Vagina (tissue), 2 donors: ENCODE measurements around the gene ASTN1. TPM values are rescaled to one million over a fixed set of nuclear protein-coding genes. Genes with fewer than 3 reads are reported as not detected.

ENCODE experiments used
- DNase-seq, 2 donors: peaks; one replicate each; pipeline ENCODE4 v3.0.0-alpha.2; 2017; ENCODE audit errors: extremely low spot score in 2 of 2
- H3K27ac ChIP-seq: fragments of 200-600 bp; sonication (generic); one replicate; pipeline ENCODE4 v1.5.1; 2019
- H3K27me3 ChIP-seq: fragments of 200-600 bp; sonication (generic); one replicate; pipeline ENCODE4 v1.5.1; 2019
- H3K36me3 ChIP-seq, 2 donors: fragments of 200-600 bp; sonication (generic); one replicate each; pipeline ENCODE4 v1.5.1; 2017 to 2019
- H3K4me1 ChIP-seq: fragments of 200-600 bp; sonication (generic); one replicate; pipeline ENCODE4 v1.5.1; 2019
- H3K4me3 ChIP-seq, 2 donors: fragments of 200-600 bp; sonication (generic); 1 replicate in 1 of 2; 2 replicates in 1 of 2; pipeline ENCODE4 v1.5.1; 2016 to 2019
- H3K9me3 ChIP-seq: fragments of 200-600 bp; sonication (generic); one replicate; pipeline ENCODE4 v1.5.1; 2019
- CTCF ChIP-seq, 3 experiments: fragments of 450-650 bp in 2 of 3; fragments of 200-600 bp in 1 of 3; sonication (generic) in 1 of 3; IDR thresholded peaks; one replicate each; pipeline ENCODE4 v1.5.1; 2017 to 2019; ENCODE audit warnings: antibody characterized with exemption in 3 of 3, mild to moderate bottlenecking in 2 of 3, moderate library complexity in 2 of 3
- POLR2A ChIP-seq, 2 donors: fragments of 450-650 bp; IDR thresholded peaks; one replicate each; pipeline ENCODE4 v1.6.1; 2017; ENCODE audit warnings: antibody characterized with exemption in 2 of 2, mild to moderate bottlenecking in 2 of 2, moderate library complexity in 2 of 2
- POLR2AphosphoS5 ChIP-seq, 2 donors: sonication (generic); formaldehyde crosslinking; IDR thresholded peaks; one replicate each; pipeline ENCODE4 v1.9.0; 2017; ENCODE audit warnings: antibody characterized with exemption in 2 of 2, mild to moderate bottlenecking in 2 of 2, low read depth in 1 of 2; ENCODE audit not compliant: insufficient read depth in 1 of 2
- intact Hi-C: fragments of 100-400 bp; cut with DNase I; formaldehyde crosslinking; loops from one replicate; pipeline ENCODE4 v1.15.1; 2023
- total RNA-seq: library from RNA; depleted of rRNA; stranded (reverse); fragments of >200 nt; gene quantifications from one replicate; pipeline ENCODE4 v1.2.3, GENCODE V29; 2016

ASTN1 gene
- total RNA-seq, 1 donor from 2014 or later, result 4.2 TPM

- Histone ChIP-seq H3K27me3 (no peaks in the 10 kb centered on the region), H3K4me1 (no peaks in the 10 kb centered on the region), H3K9me3 (no peaks in the 10 kb centered on the region), H3K4me3 (no peak overlapping the region), H3K27ac (no peak overlapping the region), H3K36me3 (no peaks in the 10 kb centered on the region)
- DNase-seq, result no peak
- intact Hi-C loops, result no loop called here
- no peak for TF ChIP-seq CTCF (IDR thresholded peaks at IDR 0.05)
- no peak for TF ChIP-seq POLR2A (IDR thresholded peaks at IDR 0.05)
- no peak for TF ChIP-seq POLR2AphosphoS5 (IDR thresholded peaks at IDR 0.05; ENCODE audit: insufficient read depth in 1 of 2, low read depth in 1 of 2)
Observed at GRCh38 chr1:177035586-177035985, 128.9 kb downstream of the ASTN1 start.

DNA sequence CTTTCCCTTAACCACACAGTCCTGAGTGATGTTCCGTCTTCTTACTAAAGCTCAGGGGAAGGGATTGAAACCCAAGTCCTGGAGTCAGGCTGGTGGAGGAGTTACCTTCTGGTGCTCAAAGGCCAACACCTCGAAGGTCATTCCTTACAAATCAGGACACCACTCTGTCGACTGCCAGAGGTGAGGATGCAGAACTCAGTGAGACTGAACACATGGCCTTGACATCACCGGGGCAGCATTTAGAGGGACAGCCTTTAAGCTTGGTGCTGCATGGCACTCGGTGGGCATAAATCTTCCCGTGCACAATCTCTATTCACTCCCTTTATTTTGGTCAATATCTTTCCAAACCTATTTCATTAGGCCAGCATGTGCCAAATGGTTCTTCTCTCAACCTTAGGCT, 130.9 kb downstream of the ASTN1 start:
- Histone ChIP-seq H3K4me3 (no peak overlapping the region), H3K9me3 (no peaks in the 10 kb centered on the region), H3K4me1 (no peaks in the 10 kb centered on the region), H3K27me3 (no peaks in the 10 kb centered on the region), H3K36me3 (no peaks in the 10 kb centered on the region), H3K27ac (no peak overlapping the region)
- intact Hi-C loops, result no loop called here
- no peak for DNase-seq
- TF ChIP-seq POLR2AphosphoS5 (IDR thresholded peaks at IDR 0.05; ENCODE audit: insufficient read depth in 1 of 2, low read depth in 1 of 2) (no peak), POLR2A (IDR thresholded peaks at IDR 0.05) (no peak), CTCF (IDR thresholded peaks at IDR 0.05) (no peak)

GRCh38 chr1:177032434-177032833, 132.1 kb downstream of the ASTN1 start:
- no peak for DNase-seq
- H3K36me3 ChIP-seq, result no peaks in the 10 kb centered on the region
- H3K27ac ChIP-seq, result no peak overlapping the region
- TF ChIP-seq CTCF (IDR thresholded peaks at IDR 0.05) (no peak), POLR2A (IDR thresholded peaks at IDR 0.05) (no peak), POLR2AphosphoS5 (IDR thresholded peaks at IDR 0.05; ENCODE audit: insufficient read depth in 1 of 2, low read depth in 1 of 2) (no peak)
- H3K4me1 ChIP-seq, result no peaks in the 10 kb centered on the region
- H3K4me3 ChIP-seq, result no peak overlapping the region
- no peaks in the 10 kb centered on the region for H3K9me3 ChIP-seq
- intact Hi-C loops, result no loop called here
- H3K27me3 ChIP-seq, result no peaks in the 10 kb centered on the region

GRCh38 chr1:177024623-177025022, 139.9 kb downstream of the ASTN1 start:
- no peaks in the 10 kb centered on the region for H3K36me3 ChIP-seq
- intact Hi-C loops, result no loop called here
- H3K4me3 ChIP-seq, result no peak overlapping the region
- H3K27ac ChIP-seq, result no peak overlapping the region
- H3K27me3 ChIP-seq, result no peaks in the 10 kb centered on the region
- TF ChIP-seq POLR2A (IDR thresholded peaks at IDR 0.05), result no peak
- no peak for TF ChIP-seq CTCF (IDR thresholded peaks at IDR 0.05)
- no peak for TF ChIP-seq POLR2AphosphoS5 (IDR thresholded peaks at IDR 0.05; ENCODE audit: insufficient read depth in 1 of 2, low read depth in 1 of 2)
- H3K4me1 ChIP-seq, result no peaks in the 10 kb centered on the region
- DNase-seq, result no peak
- no peaks in the 10 kb centered on the region for H3K9me3 ChIP-seq

DNA sequence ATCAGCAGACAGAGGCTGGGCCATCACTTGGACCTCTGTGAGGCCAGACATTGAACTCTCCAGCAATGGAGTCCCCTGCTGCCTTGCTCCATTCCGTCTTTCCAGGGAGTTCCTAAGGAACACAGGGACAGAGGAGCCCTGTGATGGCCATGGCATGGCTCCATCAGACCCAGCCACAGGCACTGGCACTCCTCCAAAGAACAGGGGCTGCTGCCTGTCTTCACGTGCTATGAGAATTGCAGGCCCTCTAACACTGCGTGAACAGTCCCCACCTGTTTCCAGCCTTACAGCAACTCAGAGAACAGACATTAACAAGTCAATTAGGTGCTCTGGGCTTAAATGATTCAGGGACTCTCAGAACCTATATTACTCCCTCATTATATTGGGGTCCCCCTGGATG, 140.8 kb downstream of the ASTN1 start:
- H3K27me3 ChIP-seq, result no peaks in the 10 kb centered on the region
- no peaks in the 10 kb centered on the region for H3K4me1 ChIP-seq
- no peak overlapping the region for H3K4me3 ChIP-seq
- DNase-seq, result no peak
- intact Hi-C loops, result no loop called here
- TF ChIP-seq POLR2A (IDR thresholded peaks at IDR 0.05), result no peak
- TF ChIP-seq CTCF (IDR thresholded peaks at IDR 0.05), result no peak
- no peak for TF ChIP-seq POLR2AphosphoS5 (IDR thresholded peaks at IDR 0.05; ENCODE audit: insufficient read depth in 1 of 2, low read depth in 1 of 2)
- H3K36me3 ChIP-seq, result no peaks in the 10 kb centered on the region
- H3K9me3 ChIP-seq, result no peaks in the 10 kb centered on the region
- H3K27ac ChIP-seq, result no peak overlapping the region
